Keratinocyte (primary cell): ENCODE results near the gene IL1RAPL1.

Experiments used
- CTCF ChIP-seq, 3 experiments: IDR thresholded peaks in 1 of 3; conservative IDR thresholded peaks in 1 of 3; optimal IDR thresholded peaks in 1 of 3; 2 replicates in 2 of 3; 3 replicates in 1 of 3; pipeline versions ENCODE3 to v1.5.1; 2011; ENCODE audit warnings: low read length in 3 of 3, mild to moderate bottlenecking in 3 of 3, moderate library complexity in 2 of 3, control low read depth in 1 of 3, inconsistent platforms in 1 of 3; ENCODE audit not compliant: insufficient read depth in 2 of 3; ENCODE audit errors: extremely low read depth in 1 of 3
- EZH2 ChIP-seq: IDR thresholded peaks from one replicate; pipeline ENCODE4 v1.6.1; 2012; ENCODE audit warnings: inconsistent platforms, mild to moderate bottlenecking, low read length, moderate library complexity

- no peak for TF ChIP-seq CTCF (optimal IDR thresholded peaks at IDR 0.05 in 1 of 3, IDR thresholded peaks at IDR 0.05 in 1 of 3, conservative IDR thresholded peaks at IDR 0.05 in 1 of 3; ENCODE audit: extremely low read depth in 1 of 3, insufficient read depth in 2 of 3, low read length in 3 of 3)
- no peak for TF ChIP-seq EZH2
These were observed 650.7 kb downstream of the IL1RAPL1 start for GRCh38 chrX:29237972-29238371.
